HFF-Myc (cell line): ENCODE data around the gene IFNA5.

ENCODE experiments used
- DNase-seq: peaks from one replicate; pipeline ENCODE4 v3.0.0-alpha.2; 2011; ENCODE audit warnings: low read depth; ENCODE audit errors: extremely low read depth
- H3K4me3 ChIP-seq: replicated peaks from 2 replicates; pipeline ENCODE4 v1.5.1; 2011; ENCODE audit warnings: low read depth, mild to moderate bottlenecking, control low read depth, low read length
- TF ChIP-seq, protein P1 (sequence below): IDR thresholded peaks from 2 replicates; pipeline ENCODE4 v1.5.1; 2012; ENCODE audit warnings: mild to moderate bottlenecking, low read depth, low read length, control low read depth; ENCODE audit errors: missing control alignments

Gene IFNA5

DNA sequence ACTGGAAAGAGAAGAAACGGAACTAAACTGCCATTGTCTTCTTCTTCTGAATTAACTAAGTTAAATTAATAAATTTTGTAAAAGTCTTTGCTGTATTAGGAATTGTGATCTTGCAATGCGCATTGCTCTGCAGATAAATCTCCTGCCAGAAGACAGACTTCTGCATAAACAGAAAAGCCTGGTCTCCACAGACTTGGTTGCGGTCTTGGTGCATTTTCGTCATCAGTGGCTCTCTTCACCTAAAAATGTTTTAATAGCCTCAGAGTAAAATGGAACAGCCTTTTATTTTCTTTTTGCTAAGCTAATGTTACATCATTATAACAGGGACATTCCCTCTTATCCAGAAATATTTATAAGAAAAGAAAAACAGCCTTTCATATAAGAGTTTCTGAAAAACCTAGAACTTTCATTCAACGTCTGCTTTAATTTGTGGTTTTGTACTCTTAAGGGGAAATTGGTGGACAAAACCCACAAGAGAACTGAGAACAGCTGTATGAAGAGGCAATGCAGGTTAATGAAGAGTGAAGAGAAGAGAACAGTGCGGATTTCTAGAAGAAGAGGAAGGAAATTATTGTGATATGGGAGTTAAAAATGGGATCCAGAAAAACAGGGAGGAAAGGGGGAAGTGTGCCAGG, 10.1 kb downstream of the IFNA5 start:
- no peak overlapping the region for H3K4me3 ChIP-seq
- TF ChIP-seq, protein P1, sequence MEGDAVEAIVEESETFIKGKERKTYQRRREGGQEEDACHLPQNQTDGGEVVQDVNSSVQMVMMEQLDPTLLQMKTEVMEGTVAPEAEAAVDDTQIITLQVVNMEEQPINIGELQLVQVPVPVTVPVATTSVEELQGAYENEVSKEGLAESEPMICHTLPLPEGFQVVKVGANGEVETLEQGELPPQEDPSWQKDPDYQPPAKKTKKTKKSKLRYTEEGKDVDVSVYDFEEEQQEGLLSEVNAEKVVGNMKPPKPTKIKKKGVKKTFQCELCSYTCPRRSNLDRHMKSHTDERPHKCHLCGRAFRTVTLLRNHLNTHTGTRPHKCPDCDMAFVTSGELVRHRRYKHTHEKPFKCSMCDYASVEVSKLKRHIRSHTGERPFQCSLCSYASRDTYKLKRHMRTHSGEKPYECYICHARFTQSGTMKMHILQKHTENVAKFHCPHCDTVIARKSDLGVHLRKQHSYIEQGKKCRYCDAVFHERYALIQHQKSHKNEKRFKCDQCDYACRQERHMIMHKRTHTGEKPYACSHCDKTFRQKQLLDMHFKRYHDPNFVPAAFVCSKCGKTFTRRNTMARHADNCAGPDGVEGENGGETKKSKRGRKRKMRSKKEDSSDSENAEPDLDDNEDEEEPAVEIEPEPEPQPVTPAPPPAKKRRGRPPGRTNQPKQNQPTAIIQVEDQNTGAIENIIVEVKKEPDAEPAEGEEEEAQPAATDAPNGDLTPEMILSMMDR = no peak
- no peak for DNase-seq

DNA sequence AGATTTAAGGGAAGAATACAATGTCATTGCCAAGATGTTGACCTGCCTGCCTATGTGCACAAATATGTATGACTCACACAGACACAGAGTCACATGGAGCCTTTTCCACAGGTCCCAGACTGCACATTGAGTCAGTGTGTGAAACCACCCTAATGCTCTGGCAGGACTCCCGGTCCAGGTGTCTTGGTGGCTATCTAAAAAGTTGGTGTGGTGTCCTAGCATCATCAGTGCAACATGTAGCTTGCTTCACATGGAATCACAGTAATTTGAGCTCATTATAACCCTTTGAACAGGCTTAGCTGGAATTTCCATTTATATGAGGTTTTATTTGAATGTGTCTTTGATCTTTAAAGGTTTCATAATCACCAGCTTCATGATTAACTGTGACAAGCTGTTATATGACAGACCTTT, 10.7 kb downstream of the IFNA5 start:
- DNase-seq = no peak
- no peak overlapping the region for H3K4me3 ChIP-seq
- TF ChIP-seq, protein P1 = no peak

DNA sequence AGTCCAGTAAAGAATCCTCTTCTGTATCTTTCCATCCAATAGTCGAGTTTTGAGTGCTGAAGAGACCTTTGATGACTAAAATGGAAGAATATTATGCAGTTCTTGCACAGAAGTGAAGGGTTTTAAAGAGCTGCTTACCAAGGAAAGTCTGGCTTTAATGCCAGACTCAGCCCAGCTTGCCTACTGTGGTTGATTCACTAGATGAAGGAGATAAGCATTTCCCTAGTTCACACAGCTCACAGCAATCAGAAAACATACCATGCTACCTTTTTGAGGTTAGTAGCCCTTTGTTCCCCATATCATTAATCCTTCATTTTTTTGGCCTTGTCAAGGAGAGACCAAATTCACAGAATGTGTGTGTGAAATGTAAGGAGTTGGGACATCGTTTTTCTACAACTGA, 15.3 kb downstream of the IFNA5 start:
- TF ChIP-seq, protein P1 = no peak
- no peak for DNase-seq
- H3K4me3 ChIP-seq = no peak overlapping the region

DNA sequence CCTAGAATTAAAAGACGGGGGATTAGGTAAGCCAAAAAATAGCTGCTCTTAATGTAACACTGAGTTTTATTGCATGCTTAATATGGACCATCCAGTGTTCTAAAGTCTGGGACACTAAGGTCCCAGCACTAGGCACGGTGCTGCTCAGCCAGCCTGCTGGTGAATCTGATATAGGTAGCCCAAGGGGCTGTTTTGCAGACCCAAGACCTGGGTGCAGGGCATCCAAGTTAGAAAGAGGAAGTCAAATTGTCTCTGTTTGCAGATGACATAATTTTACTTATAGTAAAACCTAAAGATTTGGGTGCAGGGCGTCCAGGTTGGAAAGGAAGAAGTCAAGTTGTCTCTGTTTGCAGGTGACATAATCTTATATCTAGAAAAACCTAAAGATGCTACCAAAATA, 17.8 kb downstream of the IFNA5 start:
- DNase-seq = no peak
- TF ChIP-seq, protein P1 = no peak
- H3K4me3 ChIP-seq = no peak overlapping the region

DNA sequence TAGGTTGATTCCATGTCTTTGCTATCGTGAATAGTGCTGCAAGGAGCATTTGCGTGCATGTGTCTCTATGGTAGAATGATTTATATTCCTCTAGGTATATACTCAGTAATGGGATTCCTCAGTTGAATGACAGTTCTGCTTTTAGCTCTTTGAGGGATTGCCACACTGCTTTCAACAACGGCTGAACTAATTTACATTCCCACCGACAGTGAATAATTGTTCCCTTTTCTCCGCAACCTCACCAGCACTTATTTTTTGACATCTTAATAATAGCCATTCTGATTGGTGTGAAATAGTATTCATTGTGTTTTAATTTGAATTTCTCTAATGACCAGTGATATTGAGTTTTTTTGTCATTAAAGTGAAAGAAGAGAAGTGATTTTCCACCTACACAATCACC, 18.5 kb downstream of the IFNA5 start:
- no peak overlapping the region for H3K4me3 ChIP-seq

DNA sequence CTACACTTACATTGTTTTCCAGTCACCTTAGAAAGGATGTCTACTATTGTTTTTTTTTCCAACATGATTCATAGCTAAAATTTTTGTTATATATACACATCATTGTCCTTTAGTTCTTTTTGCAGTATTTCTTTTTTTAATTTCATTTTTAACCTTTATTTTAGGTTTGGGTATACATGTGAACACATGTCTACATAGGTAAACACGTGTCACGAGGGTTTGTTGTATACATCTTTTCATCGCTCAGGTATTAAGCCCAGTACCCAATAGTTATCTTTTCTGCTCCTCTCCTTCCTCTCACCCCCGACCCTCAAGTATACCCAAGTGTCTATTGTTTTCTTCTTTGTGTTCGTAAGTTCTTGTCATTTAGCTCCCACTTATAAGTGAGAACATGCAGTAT, 19.0 kb downstream of the IFNA5 start:
- no peak overlapping the region for H3K4me3 ChIP-seq
- no peak for DNase-seq
- TF ChIP-seq, protein P1 = no peak

More for the DNA sequence above, 18.5 kb downstream of the IFNA5 start:
- TF ChIP-seq, protein P1 = no peak
- no peak for DNase-seq

DNA sequence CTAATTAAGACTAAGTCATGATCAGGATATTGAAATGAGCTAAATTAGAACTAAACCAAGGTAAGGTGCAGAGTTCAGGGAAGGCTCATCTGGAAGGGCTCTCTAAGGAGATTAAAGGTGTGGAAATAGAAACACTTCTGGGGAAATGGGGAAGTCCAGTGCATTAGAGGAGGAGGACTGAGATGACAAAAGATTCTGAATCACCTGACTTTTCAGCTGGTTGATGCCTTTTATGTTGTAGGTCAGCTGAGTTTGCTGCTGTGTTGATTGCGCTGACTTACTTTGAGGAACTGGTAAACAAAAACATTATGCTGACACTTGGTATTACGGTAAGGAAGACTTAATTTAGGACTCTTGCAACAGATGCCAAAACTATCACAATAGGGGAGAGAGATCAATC, 23.8 kb downstream of the IFNA5 start:
- DNase-seq = no peak
- H3K4me3 ChIP-seq = no peak overlapping the region
- TF ChIP-seq, protein P1 = no peak
